Colonic mucosa (tissue), 4 donors: ENCODE measurements around the gene KIFAP3. TPM values are rescaled to one million over a fixed set of nuclear protein-coding genes. Genes with fewer than 3 reads are reported as not detected.

Experiments used
- DNase-seq: peaks from one replicate; pipeline ENCODE4 v3.0.0-alpha.2; 2020
- H3K27ac ChIP-seq: fragments of 200-600 bp; one replicate; pipeline ENCODE4 v1.8.0; 2021
- H3K27me3 ChIP-seq: fragments of 200-600 bp; one replicate; pipeline ENCODE4 v1.8.0; 2021
- H3K36me3 ChIP-seq: fragments of 200-600 bp; one replicate; pipeline ENCODE4 v1.8.0; 2021
- H3K4me1 ChIP-seq: fragments of 200-600 bp; one replicate; pipeline ENCODE4 v1.8.0; 2021; ENCODE audit warnings: mild to moderate bottlenecking
- H3K4me3 ChIP-seq: fragments of 200-600 bp; one replicate; pipeline ENCODE4 v1.8.0; 2021
- H3K9ac ChIP-seq, 2 donors: one replicate each; pipeline ENCODE4 v1.7.0; 2013; ENCODE audit warnings: control low read depth in 2 of 2, low read depth in 2 of 2, low read length in 2 of 2
- H3K9me3 ChIP-seq: fragments of 200-600 bp; one replicate; pipeline ENCODE4 v1.8.0; 2021
- intact Hi-C: fragments of 100-400 bp; cut with DNase I; formaldehyde crosslinking; loops from one replicate; pipeline ENCODE4 v1.14.1; 2022
- total RNA-seq, 2 donors: library from RNA; stranded (reverse); fragmentation: NEBNext Ultra II Directional in 1 of 2; extraction: Animal tissue kit (Norgen Biotek cat#: 25700) in 1 of 2; gene quantifications; one replicate each; pipeline ENCODE4 v1.2.1, GENCODE V29; 2021
- TF ChIP-seq, protein P1 (sequence below): fragments of 200-600 bp; IDR thresholded peaks from one replicate; pipeline ENCODE4 v1.8.0; 2022; ENCODE audit warnings: antibody characterized with exemption, mild to moderate bottlenecking
- donor health status: healthy.
- donor health status: DM: no; HTN: no; CAD: no.
- donor health status: DM: no; HTN: no; CAD: no.

The KIFAP3 gene
- total RNA-seq, 2 donors from 2014 or later = 18.3 to 27.6 TPM

DNA sequence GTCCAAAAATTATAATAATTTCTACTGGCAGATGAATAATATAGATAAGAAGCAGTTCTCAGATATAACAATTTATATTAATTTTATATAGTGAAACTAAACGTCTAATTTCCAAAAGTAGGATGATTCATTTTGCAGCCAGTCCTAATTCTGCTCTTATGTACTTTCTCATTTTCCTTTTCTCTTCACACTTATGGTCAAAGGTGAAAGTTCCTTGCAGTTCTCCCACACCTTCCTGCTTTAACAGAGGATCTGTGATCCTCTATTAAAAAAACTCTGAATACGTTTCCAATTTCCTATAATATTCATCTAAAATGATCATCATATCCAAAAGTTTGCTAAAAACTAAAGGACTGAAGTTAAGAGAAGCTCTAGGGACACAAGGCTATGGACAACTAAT, 78.5 kb downstream of the KIFAP3 start:
- no peaks in the 10 kb centered on the region for H3K36me3 ChIP-seq
- H3K4me3 ChIP-seq = no peak overlapping the region
- DNase-seq = no peak
- H3K27me3 ChIP-seq = no peaks in the 10 kb centered on the region
- no peaks in the 10 kb centered on the region for H3K4me1 ChIP-seq
- intact Hi-C loops = no loop called here
- no peak overlapping the region for H3K27ac ChIP-seq
- TF ChIP-seq, protein P1, sequence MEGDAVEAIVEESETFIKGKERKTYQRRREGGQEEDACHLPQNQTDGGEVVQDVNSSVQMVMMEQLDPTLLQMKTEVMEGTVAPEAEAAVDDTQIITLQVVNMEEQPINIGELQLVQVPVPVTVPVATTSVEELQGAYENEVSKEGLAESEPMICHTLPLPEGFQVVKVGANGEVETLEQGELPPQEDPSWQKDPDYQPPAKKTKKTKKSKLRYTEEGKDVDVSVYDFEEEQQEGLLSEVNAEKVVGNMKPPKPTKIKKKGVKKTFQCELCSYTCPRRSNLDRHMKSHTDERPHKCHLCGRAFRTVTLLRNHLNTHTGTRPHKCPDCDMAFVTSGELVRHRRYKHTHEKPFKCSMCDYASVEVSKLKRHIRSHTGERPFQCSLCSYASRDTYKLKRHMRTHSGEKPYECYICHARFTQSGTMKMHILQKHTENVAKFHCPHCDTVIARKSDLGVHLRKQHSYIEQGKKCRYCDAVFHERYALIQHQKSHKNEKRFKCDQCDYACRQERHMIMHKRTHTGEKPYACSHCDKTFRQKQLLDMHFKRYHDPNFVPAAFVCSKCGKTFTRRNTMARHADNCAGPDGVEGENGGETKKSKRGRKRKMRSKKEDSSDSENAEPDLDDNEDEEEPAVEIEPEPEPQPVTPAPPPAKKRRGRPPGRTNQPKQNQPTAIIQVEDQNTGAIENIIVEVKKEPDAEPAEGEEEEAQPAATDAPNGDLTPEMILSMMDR = no peak
- H3K9me3 ChIP-seq = no peaks in the 10 kb centered on the region
- H3K9ac ChIP-seq = no peak overlapping the region

DNA sequence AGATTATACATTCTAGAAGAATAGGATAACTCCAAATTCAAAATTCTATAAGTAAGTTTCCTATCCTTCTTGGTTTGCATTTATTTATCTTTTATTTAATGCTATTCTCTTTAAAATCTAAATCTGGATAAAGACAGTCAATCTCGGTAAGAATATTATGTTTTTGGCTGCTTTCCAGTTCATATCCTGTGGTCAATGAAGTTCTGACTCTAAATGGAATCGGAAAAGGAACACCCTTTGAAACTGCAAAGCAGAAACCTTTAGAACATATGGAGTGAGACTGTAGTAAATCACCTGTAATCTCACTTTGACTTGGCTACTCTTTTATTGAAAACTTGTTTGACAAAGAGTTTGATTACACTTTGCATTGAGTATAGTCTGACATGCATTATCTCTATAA, 85.2 kb downstream of the KIFAP3 start:
- no peak for DNase-seq
- H3K27me3 ChIP-seq = no peaks in the 10 kb centered on the region
- H3K4me1 ChIP-seq = no peaks in the 10 kb centered on the region
- TF ChIP-seq, protein P1 = no peak
- H3K4me3 ChIP-seq = no peak overlapping the region
- no peaks in the 10 kb centered on the region for H3K36me3 ChIP-seq
- H3K9ac ChIP-seq = no peak overlapping the region
- no peaks in the 10 kb centered on the region for H3K9me3 ChIP-seq
- intact Hi-C loops = no loop called here
- H3K27ac ChIP-seq = no peak overlapping the region

DNA sequence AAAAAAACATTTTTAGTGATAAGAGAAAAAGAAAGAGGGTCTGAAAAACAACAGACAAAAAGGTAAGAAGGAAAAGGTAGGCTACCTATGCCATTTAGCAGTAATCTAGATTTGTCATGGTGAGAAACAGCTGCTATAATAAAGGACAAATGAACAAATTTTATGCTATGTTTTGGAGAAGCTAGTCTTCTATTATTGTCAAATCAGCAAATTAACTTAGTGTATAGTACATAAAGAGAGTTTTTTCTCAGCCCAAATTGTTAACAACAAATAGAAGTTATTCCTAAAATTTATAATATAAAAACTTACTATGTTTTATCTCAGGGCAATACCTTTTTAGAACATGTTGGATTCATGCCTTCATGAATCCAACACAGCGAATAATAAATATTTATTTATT, 88.7 kb downstream of the KIFAP3 start:
- TF ChIP-seq, protein P1 = no peak
- no peak overlapping the region for H3K27ac ChIP-seq
- H3K9ac ChIP-seq = no peak overlapping the region
- H3K4me3 ChIP-seq = no peak overlapping the region
- H3K27me3 ChIP-seq = no peaks in the 10 kb centered on the region
- intact Hi-C loops = no loop called here
- H3K36me3 ChIP-seq = no peaks in the 10 kb centered on the region
- H3K9me3 ChIP-seq = no peaks in the 10 kb centered on the region
- DNase-seq = no peak
- H3K4me1 ChIP-seq = no peaks in the 10 kb centered on the region

DNA sequence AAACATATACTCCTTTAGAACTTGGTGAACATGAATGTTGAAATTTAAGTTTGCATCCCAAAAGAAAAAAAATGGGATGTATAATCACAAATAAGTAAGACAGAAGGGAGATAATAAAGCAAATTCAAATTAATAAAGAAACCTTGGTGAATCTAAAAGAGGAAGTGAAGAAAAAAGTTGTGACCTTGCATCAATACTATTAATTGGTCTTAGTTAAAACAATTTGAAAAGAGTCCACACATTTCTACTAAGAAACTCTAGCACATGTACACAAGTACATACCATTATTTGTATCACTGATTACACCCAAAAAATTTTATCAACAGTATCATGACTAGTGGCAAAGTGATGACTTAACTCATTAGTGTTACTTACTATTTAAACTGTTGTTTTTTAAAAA, 100.4 kb downstream of the KIFAP3 start:
- intact Hi-C loops = no loop called here
- no peak for DNase-seq
- no peak overlapping the region for H3K9ac ChIP-seq
- H3K27ac ChIP-seq = no peak overlapping the region
- H3K36me3 ChIP-seq = no peaks in the 10 kb centered on the region
- H3K4me3 ChIP-seq = no peak overlapping the region
- no peaks in the 10 kb centered on the region for H3K4me1 ChIP-seq
- no peaks in the 10 kb centered on the region for H3K27me3 ChIP-seq
- no peaks in the 10 kb centered on the region for H3K9me3 ChIP-seq
- TF ChIP-seq, protein P1 = no peak

DNA sequence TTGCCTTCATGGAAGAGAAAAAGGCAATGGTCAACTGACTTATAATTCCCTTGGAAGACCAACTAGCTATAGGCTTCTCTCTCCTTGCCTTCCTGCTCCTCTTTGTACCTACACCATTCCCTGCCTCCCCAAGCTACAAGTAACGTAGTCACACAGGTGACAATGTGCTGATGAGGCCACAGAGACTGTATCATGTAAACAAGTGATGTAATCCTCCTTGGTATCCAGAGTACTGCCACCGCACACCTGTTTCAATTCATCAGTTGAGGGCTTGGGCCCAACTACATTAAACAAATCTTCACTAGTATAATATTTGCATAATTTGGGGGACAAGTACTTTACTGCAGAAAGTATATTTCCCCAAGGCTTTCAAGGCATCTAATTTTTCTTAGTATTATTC, 104.4 kb downstream of the KIFAP3 start:
- H3K9me3 ChIP-seq = no peaks in the 10 kb centered on the region
- H3K9ac ChIP-seq = no peak overlapping the region
- no peak overlapping the region for H3K4me3 ChIP-seq
- intact Hi-C loops = no loop called here
- no peak overlapping the region for H3K27ac ChIP-seq
- TF ChIP-seq, protein P1 = no peak
- no peaks in the 10 kb centered on the region for H3K36me3 ChIP-seq
- DNase-seq = no peak
- H3K27me3 ChIP-seq = no peaks in the 10 kb centered on the region
- H3K4me1 ChIP-seq = no peaks in the 10 kb centered on the region

DNA sequence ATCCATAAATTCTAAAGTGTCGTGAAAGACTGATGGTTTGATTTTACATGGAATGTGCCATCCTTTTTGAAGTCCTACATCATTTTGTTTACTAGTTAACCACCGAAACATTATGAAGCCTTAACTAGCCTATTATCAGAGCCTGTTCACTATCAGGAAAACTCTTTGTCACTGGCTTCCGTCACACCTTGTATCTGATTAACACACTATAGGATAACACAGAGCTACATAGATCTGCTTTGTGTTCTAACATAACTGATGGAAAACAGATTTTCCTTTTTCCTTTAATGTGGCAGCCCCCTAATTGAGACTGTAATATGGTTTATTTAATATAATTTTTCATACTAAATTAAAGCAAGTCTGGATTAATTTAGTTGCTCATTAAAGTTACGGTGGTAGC, 106.3 kb downstream of the KIFAP3 start:
- intact Hi-C loops = no loop called here
- DNase-seq = no peak
- Histone ChIP-seq H3K27me3 (no peaks in the 10 kb centered on the region), H3K4me1 (no peaks in the 10 kb centered on the region), H3K9me3 (no peaks in the 10 kb centered on the region), H3K4me3 (no peak overlapping the region), H3K27ac (no peak overlapping the region), H3K9ac (no peak overlapping the region), H3K36me3 (no peaks in the 10 kb centered on the region)
- TF ChIP-seq, protein P1 = no peak
